ENCODE results near the gene TMIE.

GRCh38 chr3:46665763-46666452 lies 35.3 kb upstream of the TMIE start:
- no peak for TF ChIP-seq RAD21 (conservative IDR thresholded peaks at IDR 0.05)
- TF ChIP-seq CTCF (IDR thresholded peaks at IDR 0.05; ENCODE audit: poor library complexity, severe bottlenecking): no peak
- TF ChIP-seq POLR2AphosphoS5 (IDR thresholded peaks at IDR 0.05): no peak
- TF ChIP-seq EP300 (conservative IDR thresholded peaks at IDR 0.05; ENCODE audit: poor library complexity, severe bottlenecking): no peak
- TF ChIP-seq EZH2 (IDR thresholded peaks at IDR 0.05; ENCODE audit: borderline replicate concordance, insufficient read depth, low read length, poor library complexity, severe bottlenecking): no peak
- TF ChIP-seq REST (IDR thresholded peaks at IDR 0.05; ENCODE audit: borderline replicate concordance): no peak
- TF ChIP-seq TAF1 (IDR thresholded peaks at IDR 0.05; ENCODE audit: low read depth): no peak
- no peak for TF ChIP-seq SMC3 (conservative IDR thresholded peaks at IDR 0.05; ENCODE audit: poor library complexity)
